ENCODE data around the gene FBXO27. TPM values are rescaled to one million over a fixed set of nuclear protein-coding genes. Genes with fewer than 3 reads are reported as not detected.

The FBXO27 gene
- total and polyA plus RNA-seq, 2 experiments from 2014 or later: 6.2 to 13.7 TPM

DNA sequence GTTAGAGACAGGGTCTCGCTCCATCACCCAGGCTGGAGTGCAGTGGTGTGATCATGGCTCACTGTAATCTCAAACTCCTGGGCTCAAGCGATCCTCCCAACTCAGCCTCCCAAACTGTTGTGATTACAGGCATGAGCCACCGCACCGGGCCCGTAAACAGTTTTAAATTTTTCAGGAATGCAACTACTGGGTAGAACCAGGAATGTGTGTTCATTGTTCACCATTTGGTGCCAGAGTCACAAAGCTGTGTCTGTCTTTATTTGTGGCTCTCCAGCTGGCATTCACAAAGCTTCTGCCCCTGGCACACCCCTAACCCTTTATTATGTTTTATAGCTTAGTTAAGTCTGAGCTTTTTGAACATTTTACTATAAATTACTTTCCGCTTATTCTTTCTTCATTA is 32.1 kb upstream of the FBXO27 start:
- no peak overlapping the region for H3K27ac ChIP-seq (ENCODE audit: low read depth)
- H3F3A ChIP-seq (replicated peaks; ENCODE audit: low read depth): no peaks in the 10 kb centered on the region
- H3K4me2 ChIP-seq: no peak overlapping the region
- H3K9me2 ChIP-seq (ENCODE audit: insufficient read depth): no peaks in the 10 kb centered on the region; the same call in 1 of the 2 replicates
- H3K27me3 ChIP-seq (ENCODE audit: insufficient read depth): no peaks in the 10 kb centered on the region
- TF ChIP-seq, protein P1, sequence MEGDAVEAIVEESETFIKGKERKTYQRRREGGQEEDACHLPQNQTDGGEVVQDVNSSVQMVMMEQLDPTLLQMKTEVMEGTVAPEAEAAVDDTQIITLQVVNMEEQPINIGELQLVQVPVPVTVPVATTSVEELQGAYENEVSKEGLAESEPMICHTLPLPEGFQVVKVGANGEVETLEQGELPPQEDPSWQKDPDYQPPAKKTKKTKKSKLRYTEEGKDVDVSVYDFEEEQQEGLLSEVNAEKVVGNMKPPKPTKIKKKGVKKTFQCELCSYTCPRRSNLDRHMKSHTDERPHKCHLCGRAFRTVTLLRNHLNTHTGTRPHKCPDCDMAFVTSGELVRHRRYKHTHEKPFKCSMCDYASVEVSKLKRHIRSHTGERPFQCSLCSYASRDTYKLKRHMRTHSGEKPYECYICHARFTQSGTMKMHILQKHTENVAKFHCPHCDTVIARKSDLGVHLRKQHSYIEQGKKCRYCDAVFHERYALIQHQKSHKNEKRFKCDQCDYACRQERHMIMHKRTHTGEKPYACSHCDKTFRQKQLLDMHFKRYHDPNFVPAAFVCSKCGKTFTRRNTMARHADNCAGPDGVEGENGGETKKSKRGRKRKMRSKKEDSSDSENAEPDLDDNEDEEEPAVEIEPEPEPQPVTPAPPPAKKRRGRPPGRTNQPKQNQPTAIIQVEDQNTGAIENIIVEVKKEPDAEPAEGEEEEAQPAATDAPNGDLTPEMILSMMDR (conservative IDR thresholded peaks at IDR 0.05; ENCODE audit: low read depth in 2 of 2): no peak
- no peak for TF ChIP-seq POLR2AphosphoS5 (IDR thresholded peaks at IDR 0.05; ENCODE audit: low read depth)
- no peak for TF ChIP-seq STAT1 (IDR thresholded peaks at IDR 0.05; ENCODE audit: unreplicated experiment)
- TF ChIP-seq, protein P2, sequence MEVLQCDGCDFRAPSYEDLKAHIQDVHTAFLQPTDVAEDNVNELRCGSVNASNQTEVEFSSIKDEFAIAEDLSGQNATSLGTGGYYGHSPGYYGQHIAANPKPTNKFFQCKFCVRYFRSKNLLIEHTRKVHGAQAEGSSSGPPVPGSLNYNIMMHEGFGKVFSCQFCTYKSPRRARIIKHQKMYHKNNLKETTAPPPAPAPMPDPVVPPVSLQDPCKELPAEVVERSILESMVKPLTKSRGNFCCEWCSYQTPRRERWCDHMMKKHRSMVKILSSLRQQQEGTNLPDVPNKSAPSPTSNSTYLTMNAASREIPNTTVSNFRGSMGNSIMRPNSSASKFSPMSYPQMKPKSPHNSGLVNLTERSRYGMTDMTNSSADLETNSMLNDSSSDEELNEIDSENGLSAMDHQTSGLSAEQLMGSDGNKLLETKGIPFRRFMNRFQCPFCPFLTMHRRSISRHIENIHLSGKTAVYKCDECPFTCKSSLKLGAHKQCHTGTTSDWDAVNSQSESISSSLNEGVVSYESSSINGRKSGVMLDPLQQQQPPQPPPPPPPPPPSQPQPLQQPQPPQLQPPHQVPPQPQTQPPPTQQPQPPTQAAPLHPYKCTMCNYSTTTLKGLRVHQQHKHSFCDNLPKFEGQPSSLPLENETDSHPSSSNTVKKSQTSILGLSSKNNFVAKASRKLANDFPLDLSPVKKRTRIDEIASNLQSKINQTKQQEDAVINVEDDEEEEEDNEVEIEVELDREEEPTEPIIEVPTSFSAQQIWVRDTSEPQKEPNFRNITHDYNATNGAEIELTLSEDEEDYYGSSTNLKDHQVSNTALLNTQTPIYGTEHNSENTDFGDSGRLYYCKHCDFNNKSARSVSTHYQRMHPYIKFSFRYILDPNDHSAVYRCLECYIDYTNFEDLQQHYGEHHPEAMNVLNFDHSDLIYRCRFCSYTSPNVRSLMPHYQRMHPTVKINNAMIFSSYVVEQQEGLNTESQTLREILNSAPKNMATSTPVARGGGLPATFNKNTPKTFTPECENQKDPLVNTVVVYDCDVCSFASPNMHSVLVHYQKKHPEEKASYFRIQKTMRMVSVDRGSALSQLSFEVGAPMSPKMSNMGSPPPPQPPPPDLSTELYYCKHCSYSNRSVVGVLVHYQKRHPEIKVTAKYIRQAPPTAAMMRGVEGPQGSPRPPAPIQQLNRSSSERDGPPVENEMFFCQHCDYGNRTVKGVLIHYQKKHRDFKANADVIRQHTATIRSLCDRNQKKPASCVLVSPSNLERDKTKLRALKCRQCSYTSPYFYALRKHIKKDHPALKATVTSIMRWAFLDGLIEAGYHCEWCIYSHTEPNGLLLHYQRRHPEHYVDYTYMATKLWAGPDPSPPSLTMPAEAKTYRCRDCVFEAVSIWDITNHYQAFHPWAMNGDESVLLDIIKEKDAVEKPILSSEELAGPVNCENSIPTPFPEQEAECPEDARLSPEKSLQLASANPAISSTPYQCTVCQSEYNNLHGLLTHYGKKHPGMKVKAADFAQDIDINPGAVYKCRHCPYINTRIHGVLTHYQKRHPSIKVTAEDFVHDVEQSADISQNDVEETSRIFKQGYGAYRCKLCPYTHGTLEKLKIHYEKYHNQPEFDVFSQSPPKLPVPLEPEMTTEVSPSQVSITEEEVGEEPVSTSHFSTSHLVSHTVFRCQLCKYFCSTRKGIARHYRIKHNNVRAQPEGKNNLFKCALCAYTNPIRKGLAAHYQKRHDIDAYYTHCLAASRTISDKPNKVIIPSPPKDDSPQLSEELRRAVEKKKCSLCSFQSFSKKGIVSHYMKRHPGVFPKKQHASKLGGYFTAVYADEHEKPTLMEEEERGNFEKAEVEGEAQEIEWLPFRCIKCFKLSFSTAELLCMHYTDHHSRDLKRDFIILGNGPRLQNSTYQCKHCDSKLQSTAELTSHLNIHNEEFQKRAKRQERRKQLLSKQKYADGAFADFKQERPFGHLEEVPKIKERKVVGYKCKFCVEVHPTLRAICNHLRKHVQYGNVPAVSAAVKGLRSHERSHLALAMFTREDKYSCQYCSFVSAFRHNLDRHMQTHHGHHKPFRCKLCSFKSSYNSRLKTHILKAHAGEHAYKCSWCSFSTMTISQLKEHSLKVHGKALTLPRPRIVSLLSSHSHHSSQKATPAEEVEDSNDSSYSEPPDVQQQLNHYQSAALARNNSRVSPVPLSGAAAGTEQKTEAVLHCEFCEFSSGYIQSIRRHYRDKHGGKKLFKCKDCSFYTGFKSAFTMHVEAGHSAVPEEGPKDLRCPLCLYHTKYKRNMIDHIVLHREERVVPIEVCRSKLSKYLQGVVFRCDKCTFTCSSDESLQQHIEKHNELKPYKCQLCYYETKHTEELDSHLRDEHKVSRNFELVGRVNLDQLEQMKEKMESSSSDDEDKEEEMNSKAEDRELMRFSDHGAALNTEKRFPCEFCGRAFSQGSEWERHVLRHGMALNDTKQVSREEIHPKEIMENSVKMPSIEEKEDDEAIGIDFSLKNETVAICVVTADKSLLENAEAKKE (CRISPR knock-in tag; IDR thresholded peaks at IDR 0.05): no peak
- TF ChIP-seq, protein P3, sequence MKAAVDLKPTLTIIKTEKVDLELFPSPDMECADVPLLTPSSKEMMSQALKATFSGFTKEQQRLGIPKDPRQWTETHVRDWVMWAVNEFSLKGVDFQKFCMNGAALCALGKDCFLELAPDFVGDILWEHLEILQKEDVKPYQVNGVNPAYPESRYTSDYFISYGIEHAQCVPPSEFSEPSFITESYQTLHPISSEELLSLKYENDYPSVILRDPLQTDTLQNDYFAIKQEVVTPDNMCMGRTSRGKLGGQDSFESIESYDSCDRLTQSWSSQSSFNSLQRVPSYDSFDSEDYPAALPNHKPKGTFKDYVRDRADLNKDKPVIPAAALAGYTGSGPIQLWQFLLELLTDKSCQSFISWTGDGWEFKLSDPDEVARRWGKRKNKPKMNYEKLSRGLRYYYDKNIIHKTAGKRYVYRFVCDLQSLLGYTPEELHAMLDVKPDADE (IDR thresholded peaks at IDR 0.05): no peak
- TF ChIP-seq NANOG (IDR thresholded peaks at IDR 0.05; ENCODE audit: borderline replicate concordance): no peak
- no peak for TF ChIP-seq EZH2 (IDR thresholded peaks at IDR 0.05; ENCODE audit: low read depth, unreplicated experiment)
- no peak for TF ChIP-seq EZH2phosphoT487 (IDR thresholded peaks at IDR 0.05; ENCODE audit: unreplicated experiment)
- TF ChIP-seq ZNF114 (CRISPR knock-in tag; IDR thresholded peaks at IDR 0.05): no peak
- TF ChIP-seq JUNB (IDR thresholded peaks at IDR 0.05; ENCODE audit: unreplicated experiment): no peak
- TF ChIP-seq, protein P4, sequence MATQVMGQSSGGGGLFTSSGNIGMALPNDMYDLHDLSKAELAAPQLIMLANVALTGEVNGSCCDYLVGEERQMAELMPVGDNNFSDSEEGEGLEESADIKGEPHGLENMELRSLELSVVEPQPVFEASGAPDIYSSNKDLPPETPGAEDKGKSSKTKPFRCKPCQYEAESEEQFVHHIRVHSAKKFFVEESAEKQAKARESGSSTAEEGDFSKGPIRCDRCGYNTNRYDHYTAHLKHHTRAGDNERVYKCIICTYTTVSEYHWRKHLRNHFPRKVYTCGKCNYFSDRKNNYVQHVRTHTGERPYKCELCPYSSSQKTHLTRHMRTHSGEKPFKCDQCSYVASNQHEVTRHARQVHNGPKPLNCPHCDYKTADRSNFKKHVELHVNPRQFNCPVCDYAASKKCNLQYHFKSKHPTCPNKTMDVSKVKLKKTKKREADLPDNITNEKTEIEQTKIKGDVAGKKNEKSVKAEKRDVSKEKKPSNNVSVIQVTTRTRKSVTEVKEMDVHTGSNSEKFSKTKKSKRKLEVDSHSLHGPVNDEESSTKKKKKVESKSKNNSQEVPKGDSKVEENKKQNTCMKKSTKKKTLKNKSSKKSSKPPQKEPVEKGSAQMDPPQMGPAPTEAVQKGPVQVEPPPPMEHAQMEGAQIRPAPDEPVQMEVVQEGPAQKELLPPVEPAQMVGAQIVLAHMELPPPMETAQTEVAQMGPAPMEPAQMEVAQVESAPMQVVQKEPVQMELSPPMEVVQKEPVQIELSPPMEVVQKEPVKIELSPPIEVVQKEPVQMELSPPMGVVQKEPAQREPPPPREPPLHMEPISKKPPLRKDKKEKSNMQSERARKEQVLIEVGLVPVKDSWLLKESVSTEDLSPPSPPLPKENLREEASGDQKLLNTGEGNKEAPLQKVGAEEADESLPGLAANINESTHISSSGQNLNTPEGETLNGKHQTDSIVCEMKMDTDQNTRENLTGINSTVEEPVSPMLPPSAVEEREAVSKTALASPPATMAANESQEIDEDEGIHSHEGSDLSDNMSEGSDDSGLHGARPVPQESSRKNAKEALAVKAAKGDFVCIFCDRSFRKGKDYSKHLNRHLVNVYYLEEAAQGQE (IDR thresholded peaks at IDR 0.05; ENCODE audit: unreplicated experiment): no peak
- no peak for TF ChIP-seq ZNF331 (CRISPR knock-in tag; IDR thresholded peaks at IDR 0.05; ENCODE audit: low read depth)
- no peak for TF ChIP-seq CREB1 (CRISPR knock-in tag; IDR thresholded peaks at IDR 0.05; ENCODE audit: low read depth)
- no peak for ATAC-seq
- no peak overlapping the region for H3K27ac Mint-ChIP-seq
- H3K27me3 Mint-ChIP-seq (ENCODE audit: insufficient read depth, low read depth, poor library complexity): peaks cover 2% of the 10 kb centered on the region
- no peak overlapping the region for H3K4me3 Mint-ChIP-seq
- H4K20me1 ChIP-seq (replicated peaks; ENCODE audit: insufficient read depth): no peaks in the 10 kb centered on the region
- no peaks in the 10 kb centered on the region for H3K79me2 ChIP-seq (replicated peaks; ENCODE audit: insufficient read depth)
- H3K9me3 Mint-ChIP-seq: peaks cover 9% of the 10 kb centered on the region
- no peak overlapping the region for H3K4me3 ChIP-seq
- no peaks in the 10 kb centered on the region for H3K36me3 Mint-ChIP-seq (ENCODE audit: low read depth)
- H3K36me3 ChIP-seq (ENCODE audit: insufficient read depth): no peaks in the 10 kb centered on the region
- H2AFZ ChIP-seq: 0 out of 2 replicates have a peak overlapping the region, but pooled peaks have one; percentile 7
- DNase-seq (ENCODE audit: low spot score): peak; percentile 7
- no peaks in the 10 kb centered on the region for H3K4me1 ChIP-seq (ENCODE audit: insufficient read depth)
- no peaks in the 10 kb centered on the region for H3K4me1 Mint-ChIP-seq

Measured in GM23338 (cell line).